GM18508 (cell line): ENCODE data around the gene PTPRD.

Source experiments
- ATAC-seq: cut with Tn5 transposase; IDR thresholded peaks from one replicate; pipeline ENCODE4 v1.9.1; 2021; ENCODE audit warnings: moderate number of reproducible peaks; ENCODE audit not compliant: insufficient read depth, unreplicated experiment

Gene PTPRD

GRCh38 chr9:9674461-9674860 is 938.3 kb downstream of the PTPRD start:
- no peak for ATAC-seq

- ATAC-seq: no peak
These were observed 942.3 kb downstream of the PTPRD start for GRCh38 chr9:9670454-9670853.

- no peak for ATAC-seq
These were observed 967.8 kb downstream of the PTPRD start for GRCh38 chr9:9645006-9645405.

GRCh38 chr9:9631284-9631683 is 981.5 kb downstream of the PTPRD start:
- no peak for ATAC-seq

GRCh38 chr9:9625248-9625647 is 987.6 kb downstream of the PTPRD start:
- ATAC-seq: no peak

DNA sequence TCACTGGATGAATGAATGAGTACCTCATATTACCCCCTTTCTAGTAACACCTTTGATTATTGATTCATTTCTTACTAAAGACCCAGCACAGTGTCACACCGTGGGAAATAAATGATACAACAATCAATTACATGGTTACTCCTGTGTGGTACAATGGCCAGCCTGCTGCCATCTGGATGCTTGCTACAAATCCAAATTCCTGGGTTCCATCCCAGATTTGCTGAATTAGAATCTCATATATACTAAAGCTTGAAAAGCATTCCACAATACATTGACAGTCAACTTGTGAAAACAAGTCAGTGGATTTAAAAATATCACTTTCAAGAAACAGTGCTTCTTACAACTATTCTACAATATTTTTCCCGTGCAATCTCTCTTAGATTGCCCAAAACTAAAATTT is 989.3 kb downstream of the PTPRD start:
- no peak for ATAC-seq

- no peak for ATAC-seq
These were observed 991.4 kb downstream of the PTPRD start for GRCh38 chr9:9621355-9621940.

- ATAC-seq: no peak
These were observed 992.1 kb downstream of the PTPRD start for GRCh38 chr9:9620736-9621135.

DNA sequence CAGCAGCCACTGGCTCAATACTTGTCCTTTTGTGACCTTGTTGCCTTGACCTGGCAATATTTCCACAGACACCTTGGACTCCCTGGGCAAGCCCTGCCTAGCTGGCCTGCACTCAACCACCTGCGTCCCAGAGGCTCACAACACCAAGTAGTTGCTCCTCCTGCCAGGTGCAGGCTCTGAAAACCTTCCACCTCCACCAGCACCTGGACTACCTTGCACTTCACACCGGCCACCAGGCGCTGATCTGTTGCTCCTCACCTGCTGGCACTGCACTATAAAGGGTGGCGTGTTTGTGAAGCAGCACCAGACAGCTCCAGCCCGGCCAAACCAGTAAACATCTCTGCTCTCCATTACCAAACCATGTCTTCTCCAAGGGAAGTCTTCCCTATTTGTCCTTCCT is 997.7 kb downstream of the PTPRD start:
- no peak for ATAC-seq

GRCh38 chr9:9614607-9615006 is 998.2 kb downstream of the PTPRD start:
- no peak for ATAC-seq

DNA sequence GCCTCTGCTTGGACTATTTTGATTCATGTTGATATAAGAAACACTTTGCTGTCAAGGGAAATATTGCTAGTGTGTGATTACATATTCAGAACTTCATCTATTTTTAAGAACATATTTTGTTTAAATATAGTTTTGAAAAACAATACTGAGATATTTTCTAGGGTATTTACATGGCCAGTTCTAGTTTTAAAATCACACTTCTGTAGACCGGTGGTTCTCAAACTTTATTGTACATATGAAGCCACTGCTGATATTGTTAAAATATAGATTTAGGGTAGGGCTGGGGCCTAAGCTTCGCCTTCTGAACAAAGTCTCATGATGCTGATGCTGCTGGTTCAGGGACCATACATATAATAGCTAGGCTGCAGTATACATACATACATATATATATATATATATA is 1000.0 kb downstream of the PTPRD start:
- ATAC-seq: no peak

DNA sequence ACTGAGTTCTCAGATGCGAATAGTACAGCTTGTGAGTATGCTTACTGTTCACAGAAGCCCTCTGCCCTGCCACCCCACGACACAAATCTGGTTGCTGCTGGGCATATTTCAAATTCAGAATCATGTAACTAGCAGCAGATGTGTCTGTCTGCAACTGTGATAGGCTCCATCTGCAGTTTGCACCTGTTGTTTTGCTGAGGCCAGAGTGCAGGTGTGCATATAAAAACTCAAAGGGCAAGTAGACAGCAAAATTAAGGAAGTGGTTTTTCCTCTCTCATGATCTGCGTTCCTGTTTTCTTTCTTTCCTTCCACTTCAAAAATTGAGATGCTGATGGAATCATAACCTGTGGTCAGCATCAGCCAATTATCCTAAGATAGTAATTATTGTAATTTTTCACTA is 1000.5 kb downstream of the PTPRD start:
- ATAC-seq: no peak

GRCh38 chr9:9605681-9606080 is 1007.1 kb downstream of the PTPRD start:
- no peak for ATAC-seq

DNA sequence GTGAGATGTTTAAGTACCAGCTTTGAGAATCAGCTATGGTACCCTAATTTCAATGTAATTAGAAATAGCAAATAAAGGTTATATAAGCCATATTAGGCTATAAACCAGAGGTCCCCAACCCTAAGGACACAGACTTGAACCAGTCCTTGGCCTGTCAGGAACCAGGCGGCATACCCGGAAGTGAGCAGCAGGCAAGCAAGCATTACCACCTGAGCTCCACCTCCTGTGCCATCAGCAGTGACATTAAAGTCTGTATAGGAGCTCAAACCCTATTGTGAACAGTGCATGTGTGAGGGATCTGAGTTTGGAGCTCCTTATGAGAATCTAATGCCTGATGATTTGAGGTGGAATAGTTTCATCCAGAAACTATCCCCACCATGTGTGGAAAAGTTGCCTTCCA is 1009.5 kb downstream of the PTPRD start:
- no peak for ATAC-seq

GRCh38 chr9:9598723-9599122 is 1014.1 kb downstream of the PTPRD start:
- no peak for ATAC-seq

- no peak for ATAC-seq
These were observed 1020.7 kb downstream of the PTPRD start for GRCh38 chr9:9592104-9592503.

- no peak for ATAC-seq
These were observed 1026.9 kb downstream of the PTPRD start for GRCh38 chr9:9585920-9586319.

- ATAC-seq: no peak
These were observed 1038.7 kb downstream of the PTPRD start for GRCh38 chr9:9574080-9574479.

DNA sequence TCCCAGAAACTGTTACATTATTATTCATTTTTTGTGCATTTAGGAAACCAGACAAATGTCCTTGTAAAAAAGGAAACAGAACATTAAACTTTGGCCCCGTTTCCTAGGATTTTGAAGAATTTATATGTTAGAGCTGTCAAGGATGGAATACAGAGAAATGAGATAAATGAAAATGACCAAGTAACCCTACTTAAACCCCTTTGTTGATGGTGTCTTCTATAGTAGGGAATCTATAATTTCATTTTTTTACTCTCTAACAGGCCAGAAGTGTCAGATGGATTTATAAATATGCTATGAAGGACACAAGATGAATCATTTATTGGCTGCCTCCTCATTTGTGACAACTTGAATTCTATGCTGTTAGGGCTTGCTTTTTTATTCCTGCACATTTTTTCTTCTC is 1047.1 kb downstream of the PTPRD start:
- no peak for ATAC-seq

DNA sequence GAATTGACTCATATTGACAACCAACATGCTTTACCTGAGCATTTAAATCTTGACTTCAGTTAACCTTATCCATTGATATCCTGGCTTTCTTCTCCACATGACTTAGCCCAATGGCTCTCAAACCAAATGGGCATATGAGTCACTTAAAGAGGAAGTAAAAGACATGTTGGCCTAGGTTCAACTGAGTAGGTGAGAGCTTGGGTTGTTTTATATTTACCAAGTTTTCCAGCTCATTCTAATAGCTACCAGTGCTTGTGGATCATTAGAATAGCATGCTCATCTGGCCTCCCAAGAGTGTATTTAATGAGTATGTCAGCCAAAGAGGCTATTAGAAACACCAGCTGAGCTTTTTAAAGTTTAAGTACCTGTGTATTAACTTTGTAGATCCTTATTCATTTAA is 1049.0 kb downstream of the PTPRD start:
- ATAC-seq: no peak

GRCh38 chr9:9560382-9561035 is 1052.3 kb downstream of the PTPRD start:
- ATAC-seq: no peak

- ATAC-seq: no peak
These were observed 1053.9 kb downstream of the PTPRD start for GRCh38 chr9:9558907-9559306.
